A549 treated with Hydrocortisone at 1 μM for 4 hours (cell line): ENCODE data around the gene SOCS3. TPM values are rescaled to one million over a fixed set of nuclear protein-coding genes. Genes with fewer than 3 reads are reported as not detected.

Source experiments
- total RNA-seq: library from RNA; stranded (reverse); fragments of 200-300 nt; extraction: Qiagen RNA extraction; gene quantifications from 5 replicates; pipeline ENCODE4 v1.2.3, GENCODE V29; 2022

Gene SOCS3
- 30.9 to 36.8 TPM (median 33.0 TPM) in 5 replicates for total RNA-seq

GRCh38 chr17:78359997-78360370, at the start of gene SOCS3:
SOCS3 (minus strand) TSS chr17:78360077; CDS start chr17:78359095, 982 bp downstream.

GRCh38 chr17:78378225-78379130, 18.6 kb upstream of the SOCS3 start, which contains the start of gene PGS1:
PGS1 (plus strand) TSS chr17:78378649; CDS start chr17:78378666, 17 bp downstream.

Other genes starting within 250 kb of the SOCS3 start
- gene TMC6, start 231.3 kb downstream of the SOCS3 start, total RNA-seq: 8.3 to 12.5 TPM (median 10.2 TPM) in 5 replicates
- 0.17 to 0.51 TPM (median 0.22 TPM) in 5 replicates for gene TMC8, start 229.3 kb downstream of the SOCS3 start, total RNA-seq
- gene C17orf99, start 213.7 kb downstream of the SOCS3 start, total RNA-seq: not detected in 5 replicates
- gene SYNGR2, start 191.5 kb downstream of the SOCS3 start, total RNA-seq: 129 to 201 TPM (median 183 TPM) in 5 replicates
- gene TK1, start 173.0 kb downstream of the SOCS3 start, total RNA-seq: 228 to 274 TPM (median 238 TPM) in 5 replicates
- gene AFMID, start 172.7 kb downstream of the SOCS3 start, total RNA-seq: 37.6 to 50.4 TPM (median 39.4 TPM) in 5 replicates
- 95.0 to 106 TPM (median 105 TPM) in 5 replicates for gene BIRC5, start 145.8 kb downstream of the SOCS3 start, total RNA-seq
- not detected in 5 replicates for gene TMEM235, start 128.4 kb downstream of the SOCS3 start, total RNA-seq
- gene PGS1, start 18.6 kb upstream of the SOCS3 start, total RNA-seq: 21.0 to 26.4 TPM (median 22.8 TPM) in 5 replicates
- 1.0 to 1.8 TPM (median 1.3 TPM) in 5 replicates for gene DNAH17, start 217.3 kb upstream of the SOCS3 start, total RNA-seq